ENCODE data around the gene PIP5K1C.
A peak's percentile ranks its signal among the peaks of the same experiment; 100 is the strongest.
"Not testable (repeated sequence)": the region's sequence is repeated elsewhere in the genome, so short reads cannot be mapped to it uniquely, and the experiment has no call there.

Gene PIP5K1C

GRCh38 chr19:3642987-3643673 lies 57.1 kb downstream of the PIP5K1C start:
- DNase-seq = no peak

- DNase-seq = no peak
Measured at GRCh38 chr19:3642296-3642695, 58.0 kb downstream of the PIP5K1C start.

GRCh38 chr19:3641515-3642269 lies 58.6 kb downstream of the PIP5K1C start:
- DNase-seq = no peak

GRCh38 chr19:3639479-3639878 lies 60.8 kb downstream of the PIP5K1C start:
- DNase-seq = no peak

GRCh38 chr19:3638208-3639193 lies 61.8 kb downstream of the PIP5K1C start:
- no peak for DNase-seq

GRCh38 chr19:3637621-3638020 lies 62.6 kb downstream of the PIP5K1C start:
- DNase-seq = no peak

GRCh38 chr19:3636962-3637361 lies 63.3 kb downstream of the PIP5K1C start:
- no peak for DNase-seq

GRCh38 chr19:3636506-3636905 lies 63.8 kb downstream of the PIP5K1C start:
- DNase-seq = no peak

- no peak for DNase-seq
Measured at GRCh38 chr19:3634496-3635045, 65.7 kb downstream of the PIP5K1C start.

GRCh38 chr19:3633559-3633988 lies 66.7 kb downstream of the PIP5K1C start:
- no peak for DNase-seq

GRCh38 chr19:3632739-3633558 lies 67.3 kb downstream of the PIP5K1C start:
- DNase-seq = no peak

GRCh38 chr19:3632098-3632497 lies 68.2 kb downstream of the PIP5K1C start:
- DNase-seq = no peak

- DNase-seq = no peak
Measured at GRCh38 chr19:3631053-3631861, 69.0 kb downstream of the PIP5K1C start.

- not testable (repeated sequence) for DNase-seq
Measured at GRCh38 chr19:3628766-3629165, 71.5 kb downstream of the PIP5K1C start.

- DNase-seq = no peak
Measured at GRCh38 chr19:3627351-3627723, 72.9 kb downstream of the PIP5K1C start.

- peak; percentile 98 for DNase-seq
Measured at GRCh38 chr19:3626473-3627350, 73.6 kb downstream of the PIP5K1C start, which contains the start of gene CACTIN. CACTIN (minus strand) TSS chr19:3626790; CDS start chr19:3626762, 28 bp downstream.

- no peak for DNase-seq
Measured at GRCh38 chr19:3625996-3626472, 74.2 kb downstream of the PIP5K1C start.

GRCh38 chr19:3623716-3624115 lies 76.6 kb downstream of the PIP5K1C start:
- no peak for DNase-seq

- DNase-seq = no peak
Measured at GRCh38 chr19:3622224-3622623, 78.0 kb downstream of the PIP5K1C start.

GRCh38 chr19:3621689-3622088 lies 78.6 kb downstream of the PIP5K1C start:
- DNase-seq = no peak

Data from CD4-positive, alpha-beta T cell treated with Interleukin-15 for 1 hour (primary cell).